ENCODE measurements around the gene SPEM3. TPM values are rescaled to one million over a fixed set of nuclear protein-coding genes. Genes with fewer than 3 reads are reported as not detected.

SPEM3 gene
- total and polyA plus RNA-seq, 2 of the 13 experiments (the other 11 are each of a cell fraction or from before 2014, with no cell fraction given), result not detected

DNA sequence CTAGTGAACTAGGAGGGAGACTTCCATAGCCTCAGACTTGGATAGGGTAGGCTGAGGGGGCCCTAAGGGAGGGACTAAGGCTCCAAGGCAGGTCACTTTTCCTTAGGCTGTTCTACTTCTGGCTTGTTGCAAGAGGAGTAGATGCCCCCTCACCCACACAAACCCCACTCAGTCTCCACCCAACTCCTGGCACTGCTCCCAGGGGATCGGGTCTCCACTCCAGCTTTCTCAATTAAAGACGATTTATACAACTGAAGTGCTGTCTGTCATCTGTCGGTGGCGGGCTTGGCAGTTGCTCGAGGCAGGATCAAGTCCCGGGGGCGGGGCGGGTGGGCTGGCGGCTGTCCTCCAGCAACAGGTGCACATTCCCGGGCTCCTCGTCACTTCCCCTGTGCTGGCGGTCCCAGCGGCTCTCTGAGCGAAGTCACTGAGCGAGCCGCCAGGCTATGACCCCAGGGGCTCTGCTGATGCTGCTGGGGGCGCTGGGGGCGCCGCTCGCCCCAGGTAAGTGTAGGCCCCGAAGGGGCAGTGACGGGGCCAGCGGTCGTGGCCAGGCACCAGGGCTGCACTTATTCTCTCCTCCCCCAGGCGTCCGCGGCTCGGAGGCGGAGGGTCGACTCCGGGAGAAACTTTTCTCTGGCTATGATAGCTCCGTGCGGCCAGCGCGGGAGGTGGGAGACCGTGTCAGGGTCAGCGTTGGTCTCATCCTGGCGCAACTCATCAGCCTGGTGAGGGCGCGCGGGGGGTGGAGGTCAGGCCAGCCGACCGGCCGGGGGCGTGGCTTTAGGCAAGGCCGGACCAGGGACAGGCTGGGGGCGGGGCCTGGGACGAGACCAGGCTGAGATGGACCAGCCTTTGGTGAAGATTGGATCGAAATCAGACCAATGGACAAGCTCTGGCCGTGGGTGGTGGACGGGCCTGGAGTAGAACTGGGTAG is 16.3 kb downstream of the SPEM3 start, which contains the start of gene CHRNB1 (continued):
- TF ChIP-seq, protein P1, sequence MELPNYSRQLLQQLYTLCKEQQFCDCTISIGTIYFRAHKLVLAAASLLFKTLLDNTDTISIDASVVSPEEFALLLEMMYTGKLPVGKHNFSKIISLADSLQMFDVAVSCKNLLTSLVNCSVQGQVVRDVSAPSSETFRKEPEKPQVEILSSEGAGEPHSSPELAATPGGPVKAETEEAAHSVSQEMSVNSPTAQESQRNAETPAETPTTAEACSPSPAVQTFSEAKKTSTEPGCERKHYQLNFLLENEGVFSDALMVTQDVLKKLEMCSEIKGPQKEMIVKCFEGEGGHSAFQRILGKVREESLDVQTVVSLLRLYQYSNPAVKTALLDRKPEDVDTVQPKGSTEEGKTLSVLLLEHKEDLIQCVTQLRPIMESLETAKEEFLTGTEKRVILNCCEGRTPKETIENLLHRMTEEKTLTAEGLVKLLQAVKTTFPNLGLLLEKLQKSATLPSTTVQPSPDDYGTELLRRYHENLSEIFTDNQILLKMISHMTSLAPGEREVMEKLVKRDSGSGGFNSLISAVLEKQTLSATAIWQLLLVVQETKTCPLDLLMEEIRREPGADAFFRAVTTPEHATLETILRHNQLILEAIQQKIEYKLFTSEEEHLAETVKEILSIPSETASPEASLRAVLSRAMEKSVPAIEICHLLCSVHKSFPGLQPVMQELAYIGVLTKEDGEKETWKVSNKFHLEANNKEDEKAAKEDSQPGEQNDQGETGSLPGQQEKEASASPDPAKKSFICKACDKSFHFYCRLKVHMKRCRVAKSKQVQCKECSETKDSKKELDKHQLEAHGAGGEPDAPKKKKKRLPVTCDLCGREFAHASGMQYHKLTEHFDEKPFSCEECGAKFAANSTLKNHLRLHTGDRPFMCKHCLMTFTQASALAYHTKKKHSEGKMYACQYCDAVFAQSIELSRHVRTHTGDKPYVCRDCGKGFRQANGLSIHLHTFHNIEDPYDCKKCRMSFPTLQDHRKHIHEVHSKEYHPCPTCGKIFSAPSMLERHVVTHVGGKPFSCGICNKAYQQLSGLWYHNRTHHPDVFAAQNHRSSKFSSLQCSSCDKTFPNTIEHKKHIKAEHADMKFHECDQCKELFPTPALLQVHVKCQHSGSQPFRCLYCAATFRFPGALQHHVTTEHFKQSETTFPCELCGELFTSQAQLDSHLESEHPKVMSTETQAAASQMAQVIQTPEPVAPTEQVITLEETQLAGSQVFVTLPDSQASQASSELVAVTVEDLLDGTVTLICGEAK (IDR thresholded peaks at IDR 0.05), result no peak
- TF ChIP-seq, protein P1 (CRISPR knock-in tag; IDR thresholded peaks at IDR 0.05), result 0 out of 2 replicates have a peak, but pooled peaks have one; percentile 18
- TF ChIP-seq ZFP90 (CRISPR knock-in tag; IDR thresholded peaks at IDR 0.05; ENCODE audit: borderline replicate concordance) (0 out of 2 replicates have a peak, but pooled peaks have one; percentile 42), MIER2 (CRISPR knock-in tag; IDR thresholded peaks at IDR 0.05) (no peak), MTF2 (CRISPR knock-in tag; IDR thresholded peaks at IDR 0.05; ENCODE audit: borderline replicate concordance) (no peak), HNRNPLL (IDR thresholded peaks at IDR 0.05; ENCODE audit: low read depth, low read length, poor library complexity, severe bottlenecking) (peak; percentile 73), KAT2B (IDR thresholded peaks at IDR 0.05; ENCODE audit: borderline replicate concordance, low read depth, low read length) (no peak), MIER3 (CRISPR knock-in tag; IDR thresholded peaks at IDR 0.05; ENCODE audit: borderline replicate concordance) (peak; percentile 20; the same call in 1 of the 2 replicates), ZNF205 (CRISPR knock-in tag; IDR thresholded peaks at IDR 0.05) (no peak), HIVEP1 (CRISPR knock-in tag; IDR thresholded peaks at IDR 0.05) (peak; percentile 68; the same call in 1 of the 2 replicates), GATA4 (IDR thresholded peaks at IDR 0.05; ENCODE audit: borderline replicate concordance, low read depth) (no peak), ZNF317 (CRISPR knock-in tag; IDR thresholded peaks at IDR 0.05) (peak; percentile 65; the same call in 1 of the 2 replicates), ZNF124 (CRISPR knock-in tag; IDR thresholded peaks at IDR 0.05) (0 out of 2 replicates have a peak, but pooled peaks have one; percentile 64)
- TF ChIP-seq, protein P2, sequence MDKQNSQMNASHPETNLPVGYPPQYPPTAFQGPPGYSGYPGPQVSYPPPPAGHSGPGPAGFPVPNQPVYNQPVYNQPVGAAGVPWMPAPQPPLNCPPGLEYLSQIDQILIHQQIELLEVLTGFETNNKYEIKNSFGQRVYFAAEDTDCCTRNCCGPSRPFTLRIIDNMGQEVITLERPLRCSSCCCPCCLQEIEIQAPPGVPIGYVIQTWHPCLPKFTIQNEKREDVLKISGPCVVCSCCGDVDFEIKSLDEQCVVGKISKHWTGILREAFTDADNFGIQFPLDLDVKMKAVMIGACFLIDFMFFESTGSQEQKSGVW (CRISPR knock-in tag; IDR thresholded peaks at IDR 0.05; ENCODE audit: borderline replicate concordance), result no peak
- TF ChIP-seq, protein P3, sequence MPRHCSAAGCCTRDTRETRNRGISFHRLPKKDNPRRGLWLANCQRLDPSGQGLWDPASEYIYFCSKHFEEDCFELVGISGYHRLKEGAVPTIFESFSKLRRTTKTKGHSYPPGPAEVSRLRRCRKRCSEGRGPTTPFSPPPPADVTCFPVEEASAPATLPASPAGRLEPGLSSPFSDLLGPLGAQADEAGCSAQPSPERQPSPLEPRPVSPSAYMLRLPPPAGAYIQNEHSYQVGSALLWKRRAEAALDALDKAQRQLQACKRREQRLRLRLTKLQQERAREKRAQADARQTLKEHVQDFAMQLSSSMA (CRISPR knock-in tag; IDR thresholded peaks at IDR 0.05), result 0 out of 2 replicates have a peak, but pooled peaks have one; percentile 56
- TF ChIP-seq, protein P4, sequence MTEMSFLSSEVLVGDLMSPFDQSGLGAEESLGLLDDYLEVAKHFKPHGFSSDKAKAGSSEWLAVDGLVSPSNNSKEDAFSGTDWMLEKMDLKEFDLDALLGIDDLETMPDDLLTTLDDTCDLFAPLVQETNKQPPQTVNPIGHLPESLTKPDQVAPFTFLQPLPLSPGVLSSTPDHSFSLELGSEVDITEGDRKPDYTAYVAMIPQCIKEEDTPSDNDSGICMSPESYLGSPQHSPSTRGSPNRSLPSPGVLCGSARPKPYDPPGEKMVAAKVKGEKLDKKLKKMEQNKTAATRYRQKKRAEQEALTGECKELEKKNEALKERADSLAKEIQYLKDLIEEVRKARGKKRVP (CRISPR knock-in tag; IDR thresholded peaks at IDR 0.05), result peak in 1 of 2 experiments; percentile 24; a peak in 1 of 4 replicates

Data from HepG2 (cell line).